IMR-90 (cell line): ENCODE data around the gene ZNF660.

ENCODE experiments used
- BHLHE40 ChIP-seq: fragments of 150-350 bp; IDR thresholded peaks from 2 replicates; pipeline ENCODE4 v1.6.1; 2016; ENCODE audit warnings: mild to moderate bottlenecking, low read depth, low read length
- CHD1 ChIP-seq: IDR thresholded peaks from 2 replicates; pipeline ENCODE4 v1.6.1; 2012; ENCODE audit warnings: low read depth, low read length, improper control_type of control experiment
- CTCF ChIP-seq: conservative IDR thresholded peaks from 2 replicates; pipeline ENCODE4 v1.5.1; 2012; ENCODE audit warnings: mild to moderate bottlenecking, low read depth, low read length, improper control_type of control experiment
- MXI1 ChIP-seq: IDR thresholded peaks from 2 replicates; pipeline ENCODE4 v1.6.1; 2012; ENCODE audit warnings: low read depth, mild to moderate bottlenecking, low read length, moderate library complexity, borderline replicate concordance
- RAD21 ChIP-seq: IDR thresholded peaks from 2 replicates; pipeline ENCODE4 v1.6.1; 2012; ENCODE audit warnings: low read length, improper control_type of control experiment
- RFX5 ChIP-seq: IDR thresholded peaks from 2 replicates; pipeline ENCODE4 v1.8.0; 2012; ENCODE audit warnings: low read depth, mild to moderate bottlenecking, low read length, moderate library complexity
- USF2 ChIP-seq: fragments of 150-350 bp; IDR thresholded peaks from 2 replicates; pipeline ENCODE4 v1.6.1; 2017; ENCODE audit warnings: mild to moderate bottlenecking, antibody characterized with exemption, low read length, low read depth

- TF ChIP-seq CTCF (no peak), BHLHE40 (no peak), CHD1 (no peak), MXI1 (no peak), USF2 (no peak), RAD21 (no peak), RFX5 (no peak)
Observed at GRCh38 chr3:44568561-44568960, 16.2 kb upstream of the ZNF660 start.
